Inflammatory macrophage (primary cell): ENCODE data around the gene C21orf58.
A peak's percentile ranks its signal among the peaks of the same experiment; 100 is the strongest.
"Not testable (repeated sequence)": the region's sequence is repeated elsewhere in the genome, so short reads cannot be mapped to it uniquely, and the experiment has no call there.

Source experiments
- DNase-seq, 2 donors: peaks; one replicate each; pipeline ENCODE4 v3.0.0-alpha.2; 2020 to 2022

The C21orf58 gene

GRCh38 chr21:46323227-46323709 lies 402 bp downstream of the C21orf58 start:
- no peak for DNase-seq

GRCh38 chr21:46322351-46323226 lies 1.1 kb downstream of the C21orf58 start:
- DNase-seq, result peak; percentile 30 to 58

DNA sequence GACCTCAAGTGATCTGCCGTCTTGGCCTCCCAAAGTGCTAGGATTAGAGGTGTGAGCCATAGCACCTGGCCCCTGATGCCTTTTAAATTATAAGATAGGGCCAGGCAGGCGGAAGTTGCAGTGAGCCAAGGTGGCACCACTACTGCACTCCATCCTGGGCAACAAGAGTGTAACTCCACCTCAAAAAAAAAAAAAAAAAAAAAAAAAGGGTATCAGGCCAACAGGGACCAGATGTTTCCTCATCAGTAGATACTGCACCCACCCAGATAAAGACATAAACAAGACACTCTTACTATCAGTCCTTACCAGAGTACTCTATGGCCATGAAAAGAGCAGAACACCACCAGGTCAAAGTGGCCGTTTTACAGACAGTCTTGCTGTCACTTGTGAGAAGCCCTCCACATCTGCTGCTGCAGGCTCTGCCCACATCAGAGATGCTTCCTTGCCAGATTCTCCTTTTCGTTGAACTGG lies 3.3 kb downstream of the C21orf58 start:
- no peak for DNase-seq

- DNase-seq, result no peak
Measured at GRCh38 chr21:46319186-46319585, 4.5 kb downstream of the C21orf58 start.

GRCh38 chr21:46318464-46318845 lies 5.2 kb downstream of the C21orf58 start:
- DNase-seq, result no peak

GRCh38 chr21:46317710-46318463 lies 5.8 kb downstream of the C21orf58 start:
- no peak for DNase-seq

DNA sequence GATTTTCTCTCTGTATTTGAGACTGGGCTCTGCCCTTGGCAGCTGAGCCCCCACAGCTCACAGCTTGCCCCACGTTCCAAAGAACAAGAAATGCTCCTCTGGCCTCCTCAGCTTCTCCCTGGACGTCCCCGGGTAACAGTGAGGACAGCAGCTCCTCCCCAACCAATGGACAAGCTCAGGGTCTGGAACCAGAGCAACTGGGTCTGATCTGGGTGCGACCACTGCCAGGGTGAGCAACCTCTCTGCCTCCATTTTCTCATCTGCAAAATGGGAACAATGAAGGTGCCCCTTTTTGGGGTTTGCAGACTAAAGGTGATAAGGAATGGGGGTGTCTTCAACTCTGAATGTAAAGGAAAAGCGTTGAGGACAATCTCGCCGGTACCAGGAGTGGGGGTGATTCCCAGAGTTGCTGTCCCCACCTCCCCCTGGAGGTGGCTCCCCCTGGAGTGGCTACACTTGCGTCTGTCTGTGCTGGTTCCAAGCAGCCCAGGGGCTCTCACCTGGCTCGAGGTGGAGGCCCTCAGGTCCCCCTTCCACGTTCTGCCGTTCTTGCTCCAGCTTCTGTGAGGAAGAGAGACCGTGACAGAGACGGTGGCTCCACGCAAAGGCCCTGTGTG lies 6.9 kb downstream of the C21orf58 start:
- DNase-seq, result no peak

GRCh38 chr21:46314441-46315020 lies 9.1 kb downstream of the C21orf58 start:
- DNase-seq, result no peak

GRCh38 chr21:46312949-46313348 lies 10.7 kb downstream of the C21orf58 start:
- no peak for DNase-seq

GRCh38 chr21:46311568-46311967 lies 12.1 kb downstream of the C21orf58 start:
- DNase-seq, result no peak

DNA sequence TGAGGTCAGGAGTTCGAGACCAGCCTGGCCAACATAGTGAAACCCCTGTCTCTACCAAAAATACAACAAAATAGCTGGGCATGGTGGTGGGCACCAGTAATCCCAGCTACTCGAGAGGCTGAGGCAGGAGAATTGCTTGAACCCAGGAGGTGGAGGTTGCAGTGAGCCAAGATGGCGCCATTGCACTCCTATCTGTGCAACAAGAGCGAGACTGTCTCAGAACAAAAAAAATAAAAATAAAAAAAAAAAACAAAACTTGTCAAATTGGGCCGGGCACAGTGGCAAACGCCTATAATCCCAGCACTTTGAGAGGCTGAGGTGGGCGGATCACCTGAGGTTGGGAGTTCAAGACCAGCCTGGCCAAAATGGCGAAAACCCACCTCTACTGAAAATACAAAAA lies 13.4 kb downstream of the C21orf58 start:
- not testable (repeated sequence) for DNase-seq

GRCh38 chr21:46308431-46308830 lies 15.2 kb downstream of the C21orf58 start:
- no peak for DNase-seq

DNA sequence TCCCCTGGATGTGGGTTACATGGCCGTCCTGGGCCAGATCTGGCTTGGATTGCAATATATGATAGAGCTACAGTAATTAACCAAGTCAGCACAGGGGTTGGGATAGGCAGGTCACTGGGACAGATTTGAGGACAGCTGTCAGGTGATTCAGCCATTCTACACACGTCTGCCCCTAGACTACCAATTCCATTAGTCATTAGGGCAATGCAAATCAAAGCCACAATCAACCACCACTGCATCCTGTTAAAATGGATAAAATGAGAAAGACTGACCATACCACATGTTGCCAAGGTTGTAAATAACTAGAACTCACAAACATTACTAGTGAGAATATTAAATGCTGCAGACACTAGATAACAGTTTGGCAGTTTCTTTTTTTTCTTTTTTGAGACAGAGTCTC lies 16.0 kb downstream of the C21orf58 start:
- no peak for DNase-seq

GRCh38 chr21:46304955-46305354 lies 18.7 kb downstream of the C21orf58 start:
- no peak for DNase-seq

DNA sequence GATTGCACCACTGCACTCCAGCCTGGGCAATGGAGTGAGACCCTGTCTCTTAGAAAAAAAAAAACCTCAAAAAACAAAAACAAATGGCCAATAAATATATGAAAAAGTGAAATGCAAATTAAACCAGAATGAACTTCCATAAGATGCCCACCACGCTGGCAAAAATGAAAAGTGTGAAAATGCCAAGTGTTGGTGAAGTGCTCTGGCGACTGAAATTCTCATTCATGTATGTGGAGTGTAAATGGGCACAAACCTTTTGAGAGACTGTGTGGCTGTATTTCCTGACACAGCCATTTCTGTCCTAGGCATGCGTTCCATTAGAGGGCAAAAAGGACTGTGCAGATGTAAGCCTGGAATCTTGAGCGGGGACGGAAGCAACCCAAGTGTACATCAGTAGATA lies 19.2 kb downstream of the C21orf58 start:
- no peak for DNase-seq

DNA sequence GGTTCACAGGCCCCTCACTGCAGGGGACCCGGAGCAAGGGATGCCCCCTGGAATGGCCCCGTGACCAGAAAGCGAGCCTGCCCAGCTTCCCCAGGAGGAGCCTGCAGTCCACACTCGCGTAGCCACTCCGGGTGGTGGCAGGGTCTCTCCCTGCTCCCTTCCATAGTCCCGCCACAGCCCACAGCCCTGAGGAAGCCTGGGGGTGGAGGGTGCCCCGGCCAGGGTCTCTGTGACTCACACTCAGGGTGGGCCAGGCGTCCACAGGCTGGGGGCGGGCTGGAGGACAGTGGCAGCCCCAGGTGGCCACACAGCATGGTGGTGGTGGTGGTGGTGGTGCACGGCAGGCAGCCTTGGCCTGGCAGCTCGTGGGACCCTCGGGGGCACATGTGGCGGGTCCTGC lies 21.9 kb downstream of the C21orf58 start:
- no peak for DNase-seq

- DNase-seq, result no peak
Measured at GRCh38 chr21:46299167-46299566, 24.5 kb downstream of the C21orf58 start.

GRCh38 chr21:46297338-46298271 lies 26.1 kb downstream of the C21orf58 start:
- DNase-seq, result no peak

DNA sequence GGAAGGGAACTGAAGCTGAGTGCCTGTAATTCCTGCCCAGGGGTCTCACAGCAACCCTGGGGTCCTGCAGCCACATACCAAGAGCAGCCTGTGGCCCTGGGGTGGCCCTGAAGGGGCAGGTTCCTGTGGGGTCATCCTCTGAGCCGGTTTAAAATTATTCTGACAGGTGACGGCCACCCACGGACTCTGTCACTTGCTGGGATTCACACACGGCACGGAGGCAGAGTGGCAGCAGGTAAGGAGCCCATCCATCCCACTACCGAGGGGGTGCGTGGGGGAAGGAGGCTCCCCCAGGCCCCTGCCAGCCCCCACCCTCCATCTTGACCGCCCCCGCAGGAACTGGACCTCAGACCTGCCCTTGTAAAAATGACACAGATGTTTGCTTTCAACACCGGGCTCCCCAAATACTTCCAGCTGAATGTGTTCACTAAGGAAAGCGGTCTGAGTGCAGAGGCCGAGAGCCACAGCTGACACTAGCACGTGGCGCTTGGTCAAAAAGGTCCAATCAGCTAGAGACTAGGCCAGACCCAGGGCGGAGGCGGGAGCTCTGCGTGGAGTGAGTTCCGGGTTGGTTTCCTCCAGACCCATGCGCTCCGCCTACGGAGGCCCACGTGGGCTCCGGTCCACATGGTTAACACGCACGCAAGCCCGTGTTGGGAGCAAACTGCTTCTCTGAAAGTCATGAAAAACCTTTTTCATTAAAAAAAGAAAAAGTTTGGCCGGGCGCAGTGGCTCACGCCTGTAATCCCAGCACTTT lies 27.5 kb downstream of the C21orf58 start:
- DNase-seq, result peak; percentile 89 to 96

GRCh38 chr21:46295177-46295770 lies 28.4 kb downstream of the C21orf58 start:
- no peak for DNase-seq
